ENCODE results near the gene APH1B.
A peak's percentile ranks its signal among the peaks of the same experiment; 100 is the strongest.

APH1B gene

DNA sequence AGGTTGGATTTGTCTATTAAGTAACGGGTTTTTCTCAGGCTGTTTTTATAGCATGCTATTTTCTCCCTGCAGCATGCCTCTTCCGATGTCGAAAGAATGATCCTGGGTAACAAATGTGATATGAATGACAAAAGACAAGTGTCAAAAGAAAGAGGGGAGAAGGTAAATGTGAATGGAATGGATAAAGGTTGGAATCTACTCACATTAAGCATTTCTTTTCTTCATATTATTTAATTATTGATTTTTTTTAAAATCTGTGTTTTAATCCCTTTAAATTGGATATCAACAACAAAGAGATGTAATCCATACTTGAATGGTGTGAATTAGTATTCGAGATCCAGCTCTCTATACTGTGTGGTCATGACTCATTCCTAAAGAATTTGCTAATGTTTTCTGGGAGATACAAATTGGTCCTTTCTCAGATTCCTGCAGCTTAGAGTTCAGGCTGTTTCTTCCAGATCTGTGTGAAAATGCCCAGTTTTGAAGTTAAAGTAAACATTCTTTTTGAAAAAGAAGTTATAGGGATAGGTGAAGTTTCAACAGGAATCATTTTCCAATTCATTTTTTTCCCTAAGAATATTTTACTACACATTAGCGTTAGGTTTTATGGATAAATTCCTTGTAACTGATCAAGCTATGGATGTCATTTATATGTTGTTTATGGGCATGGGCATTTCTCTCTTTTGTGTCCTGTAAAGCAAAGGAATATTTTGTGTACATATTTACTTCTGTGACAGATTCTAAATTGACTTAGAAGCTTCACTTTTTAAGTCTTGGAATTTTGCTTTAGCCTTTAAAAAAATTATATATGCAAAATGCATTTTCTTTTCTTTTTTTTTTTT, 20.8 kb upstream of the APH1B start:
- H3K36me3 ChIP-seq (ENCODE audit: low read depth): peaks cover 28% of the 10 kb centered on the region
- ATAC-seq (ENCODE audit: low read depth): peak; percentile 97
- no peak overlapping the region for H3K4me3 ChIP-seq (ENCODE audit: severe bottlenecking)
- H3K27me3 ChIP-seq (ENCODE audit: insufficient read depth, poor library complexity, severe bottlenecking): no peaks in the 10 kb centered on the region
- TF ChIP-seq, protein P1, sequence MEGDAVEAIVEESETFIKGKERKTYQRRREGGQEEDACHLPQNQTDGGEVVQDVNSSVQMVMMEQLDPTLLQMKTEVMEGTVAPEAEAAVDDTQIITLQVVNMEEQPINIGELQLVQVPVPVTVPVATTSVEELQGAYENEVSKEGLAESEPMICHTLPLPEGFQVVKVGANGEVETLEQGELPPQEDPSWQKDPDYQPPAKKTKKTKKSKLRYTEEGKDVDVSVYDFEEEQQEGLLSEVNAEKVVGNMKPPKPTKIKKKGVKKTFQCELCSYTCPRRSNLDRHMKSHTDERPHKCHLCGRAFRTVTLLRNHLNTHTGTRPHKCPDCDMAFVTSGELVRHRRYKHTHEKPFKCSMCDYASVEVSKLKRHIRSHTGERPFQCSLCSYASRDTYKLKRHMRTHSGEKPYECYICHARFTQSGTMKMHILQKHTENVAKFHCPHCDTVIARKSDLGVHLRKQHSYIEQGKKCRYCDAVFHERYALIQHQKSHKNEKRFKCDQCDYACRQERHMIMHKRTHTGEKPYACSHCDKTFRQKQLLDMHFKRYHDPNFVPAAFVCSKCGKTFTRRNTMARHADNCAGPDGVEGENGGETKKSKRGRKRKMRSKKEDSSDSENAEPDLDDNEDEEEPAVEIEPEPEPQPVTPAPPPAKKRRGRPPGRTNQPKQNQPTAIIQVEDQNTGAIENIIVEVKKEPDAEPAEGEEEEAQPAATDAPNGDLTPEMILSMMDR (IDR thresholded peaks at IDR 0.05; ENCODE audit: poor library complexity, severe bottlenecking): no peak
- DNase-seq (ENCODE audit: low spot score): no peak
- H3K4me1 ChIP-seq (ENCODE audit: insufficient read depth, poor library complexity, severe bottlenecking): peaks cover 9% of the 10 kb centered on the region
- H3K9me3 ChIP-seq (ENCODE audit: severe bottlenecking): no peaks in the 10 kb centered on the region
- peak overlapping the region; percentile 6 for H3K27ac ChIP-seq (ENCODE audit: poor library complexity, severe bottlenecking)

DNA sequence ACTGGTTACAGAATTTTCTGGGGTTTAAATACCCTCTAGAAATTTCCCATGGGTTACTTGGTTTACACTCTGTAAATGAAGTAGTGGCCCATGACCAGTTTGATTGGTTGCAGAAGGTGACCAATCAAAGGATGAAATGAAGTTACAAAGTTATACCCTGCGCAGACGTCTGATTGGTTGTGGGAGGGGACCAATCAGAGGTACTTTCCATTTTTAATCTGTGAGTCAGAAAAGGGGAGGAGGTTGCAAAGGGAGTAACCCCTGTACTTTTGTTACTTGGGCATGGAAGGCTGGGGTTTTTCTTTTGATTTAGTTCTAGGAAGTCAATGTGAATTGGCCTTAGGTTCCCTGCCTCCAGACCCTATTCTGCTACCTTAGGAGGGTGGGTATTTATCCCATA, 18.7 kb upstream of the APH1B start:
- H3K36me3 ChIP-seq (ENCODE audit: low read depth): peaks cover 29% of the 10 kb centered on the region
- ATAC-seq (ENCODE audit: low read depth): no peak
- TF ChIP-seq, protein P1 (IDR thresholded peaks at IDR 0.05; ENCODE audit: poor library complexity, severe bottlenecking): no peak

GRCh38 chr15:63260791-63261190, 16.6 kb upstream of the APH1B start:
- TF ChIP-seq, protein P1 (IDR thresholded peaks at IDR 0.05; ENCODE audit: poor library complexity, severe bottlenecking): no peak
- ATAC-seq (ENCODE audit: low read depth) (no peak), DNase-seq (ENCODE audit: low spot score) (no peak)

More for the DNA sequence above, 18.7 kb upstream of the APH1B start:
- no peak overlapping the region for H3K4me3 ChIP-seq (ENCODE audit: severe bottlenecking)
- no peaks in the 10 kb centered on the region for H3K27me3 ChIP-seq (ENCODE audit: insufficient read depth, poor library complexity, severe bottlenecking)
- peaks cover 9% of the 10 kb centered on the region for H3K4me1 ChIP-seq (ENCODE audit: insufficient read depth, poor library complexity, severe bottlenecking)
- H3K9me3 ChIP-seq (ENCODE audit: severe bottlenecking): no peaks in the 10 kb centered on the region
- no peak overlapping the region for H3K27ac ChIP-seq (ENCODE audit: poor library complexity, severe bottlenecking)
- DNase-seq (ENCODE audit: low spot score): no peak

DNA sequence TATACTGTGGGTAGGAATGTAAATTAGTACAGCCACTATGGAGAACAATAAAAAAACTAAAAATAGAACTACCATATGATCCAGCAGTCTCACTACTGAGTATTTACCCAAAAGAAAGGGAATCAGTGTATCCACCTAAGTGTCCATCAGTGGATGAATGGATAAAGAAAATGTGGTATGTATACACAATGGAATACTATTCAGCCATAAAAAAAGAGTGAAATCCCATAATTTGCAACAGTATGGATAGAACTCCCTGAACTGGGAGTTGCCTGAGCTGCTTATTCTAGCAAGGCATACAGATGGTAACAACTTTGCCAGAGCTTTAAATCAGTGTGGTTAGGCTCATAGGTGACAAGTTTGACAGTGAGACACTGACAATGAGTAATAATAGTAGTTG, 16.1 kb upstream of the APH1B start:
- Histone ChIP-seq H3K4me1 (ENCODE audit: insufficient read depth, poor library complexity, severe bottlenecking) (peaks cover 7% of the 10 kb centered on the region), H3K9me3 (ENCODE audit: severe bottlenecking) (no peaks in the 10 kb centered on the region), H3K4me3 (ENCODE audit: severe bottlenecking) (no peak overlapping the region), H3K36me3 (ENCODE audit: low read depth) (peaks cover 26% of the 10 kb centered on the region), H3K27me3 (ENCODE audit: insufficient read depth, poor library complexity, severe bottlenecking) (no peaks in the 10 kb centered on the region), H3K27ac (ENCODE audit: poor library complexity, severe bottlenecking) (no peak overlapping the region)
- DNase-seq (ENCODE audit: low spot score) (no peak), ATAC-seq (ENCODE audit: low read depth) (no peak)
- TF ChIP-seq, protein P1 (IDR thresholded peaks at IDR 0.05; ENCODE audit: poor library complexity, severe bottlenecking): no peak

More at GRCh38 chr15:63260791-63261190, 16.6 kb upstream of the APH1B start:
- no peak overlapping the region for H3K27ac ChIP-seq (ENCODE audit: poor library complexity, severe bottlenecking)
- peaks cover 9% of the 10 kb centered on the region for H3K4me1 ChIP-seq (ENCODE audit: insufficient read depth, poor library complexity, severe bottlenecking)
- peaks cover 29% of the 10 kb centered on the region for H3K36me3 ChIP-seq (ENCODE audit: low read depth)
- no peak overlapping the region for H3K4me3 ChIP-seq (ENCODE audit: severe bottlenecking)
- H3K27me3 ChIP-seq (ENCODE audit: insufficient read depth, poor library complexity, severe bottlenecking): no peaks in the 10 kb centered on the region
- no peaks in the 10 kb centered on the region for H3K9me3 ChIP-seq (ENCODE audit: severe bottlenecking)

- TF ChIP-seq, protein P1 (IDR thresholded peaks at IDR 0.05; ENCODE audit: poor library complexity, severe bottlenecking): no peak
- H3K4me1 ChIP-seq (ENCODE audit: insufficient read depth, poor library complexity, severe bottlenecking): no peaks in the 10 kb centered on the region
- ATAC-seq (ENCODE audit: low read depth): no peak
These were observed 13.9 kb upstream of the APH1B start for GRCh38 chr15:63263519-63263918.

More at GRCh38 chr15:63263519-63263918, 13.9 kb upstream of the APH1B start:
- Histone ChIP-seq H3K27me3 (ENCODE audit: insufficient read depth, poor library complexity, severe bottlenecking) (no peaks in the 10 kb centered on the region), H3K27ac (ENCODE audit: poor library complexity, severe bottlenecking) (no peak overlapping the region), H3K4me3 (ENCODE audit: severe bottlenecking) (no peak overlapping the region), H3K36me3 (ENCODE audit: low read depth) (peaks cover 26% of the 10 kb centered on the region), H3K9me3 (ENCODE audit: severe bottlenecking) (no peaks in the 10 kb centered on the region)
- no peak for DNase-seq (ENCODE audit: low spot score)
